ENCODE results near the gene TCF3.

TCF3 gene

DNA sequence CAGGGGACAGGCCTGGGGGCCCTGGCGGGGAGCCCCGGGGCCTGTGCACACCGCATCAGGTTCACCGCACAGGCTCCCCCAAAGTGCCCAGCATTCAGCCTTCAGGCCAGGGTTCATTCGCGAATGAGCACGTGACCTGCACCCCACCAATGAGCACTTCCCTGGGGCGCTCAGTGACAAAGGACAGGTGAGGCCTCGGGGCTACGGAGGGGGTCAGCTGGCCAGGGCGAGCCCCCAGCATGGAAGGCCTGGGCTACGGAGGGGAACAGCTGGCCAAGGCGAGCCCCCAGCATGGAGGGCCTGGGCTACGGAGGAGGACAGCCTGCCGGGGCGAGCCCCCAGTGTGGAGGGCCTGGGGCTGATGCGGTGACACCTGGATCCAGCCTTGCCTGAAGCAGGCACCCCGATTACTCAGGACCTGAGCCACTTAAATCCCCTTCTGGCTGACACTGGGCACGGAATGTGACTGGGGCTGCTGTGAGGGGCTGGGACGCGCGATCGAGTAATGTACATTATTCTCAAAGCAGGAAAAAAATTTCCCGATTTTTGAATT, 23.1 kb downstream of the TCF3 start:
- no peak for DNase-seq

- DNase-seq, result no peak
These were observed 25.2 kb downstream of the TCF3 start for GRCh38 chr19:1627194-1627593.

DNA sequence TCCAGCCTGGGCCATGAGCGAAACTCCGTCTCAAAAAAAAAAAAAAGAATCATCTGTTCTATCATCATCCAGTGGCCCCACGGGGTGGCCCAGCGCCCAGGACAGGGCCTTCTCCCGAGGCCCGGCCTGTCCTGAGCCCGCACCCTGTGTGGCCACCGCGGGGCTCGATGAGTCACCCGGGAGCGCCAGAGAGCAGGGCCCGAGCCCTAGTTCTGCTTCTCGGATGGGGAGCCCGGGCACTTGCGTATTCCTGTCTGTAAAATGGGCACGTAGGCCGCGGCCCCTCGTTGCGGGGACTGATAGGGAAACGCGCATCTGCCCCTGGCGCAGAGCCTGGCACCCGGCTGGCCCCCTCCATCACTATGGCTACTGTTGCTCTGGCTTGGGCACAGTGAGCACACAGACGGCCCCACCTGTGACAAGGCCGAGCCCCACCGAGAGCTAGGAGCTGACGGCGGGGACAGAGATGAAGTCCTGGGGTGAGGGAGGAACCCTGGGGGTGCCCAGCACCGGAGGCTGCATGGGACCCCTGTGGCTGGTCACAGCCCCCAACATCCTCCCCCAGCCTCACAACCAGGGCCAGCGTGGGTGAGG, 25.9 kb downstream of the TCF3 start:
- no peak for DNase-seq

- no peak for DNase-seq
These were observed 28.0 kb downstream of the TCF3 start for GRCh38 chr19:1624458-1624857.

DNA sequence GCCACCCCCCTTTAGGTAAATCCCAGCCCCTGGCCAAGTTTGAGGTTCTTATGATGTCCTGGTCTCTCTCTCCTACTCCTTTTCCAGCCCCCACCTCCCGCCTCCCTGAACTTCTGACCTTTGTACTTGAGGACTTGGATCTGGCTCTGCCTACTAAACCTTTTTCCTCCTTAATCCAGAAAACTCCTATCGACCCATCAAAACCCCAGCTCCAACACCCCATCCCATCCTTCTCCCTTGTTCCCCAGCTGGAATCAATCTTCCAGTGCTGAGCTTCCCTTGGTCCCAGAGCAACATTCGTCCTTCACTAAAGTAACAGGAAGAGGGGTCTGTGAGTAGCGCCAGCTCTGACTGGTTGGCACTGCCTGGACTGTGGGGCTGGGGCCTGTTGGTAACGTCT, 29.9 kb downstream of the TCF3 start:
- no peak for DNase-seq

DNA sequence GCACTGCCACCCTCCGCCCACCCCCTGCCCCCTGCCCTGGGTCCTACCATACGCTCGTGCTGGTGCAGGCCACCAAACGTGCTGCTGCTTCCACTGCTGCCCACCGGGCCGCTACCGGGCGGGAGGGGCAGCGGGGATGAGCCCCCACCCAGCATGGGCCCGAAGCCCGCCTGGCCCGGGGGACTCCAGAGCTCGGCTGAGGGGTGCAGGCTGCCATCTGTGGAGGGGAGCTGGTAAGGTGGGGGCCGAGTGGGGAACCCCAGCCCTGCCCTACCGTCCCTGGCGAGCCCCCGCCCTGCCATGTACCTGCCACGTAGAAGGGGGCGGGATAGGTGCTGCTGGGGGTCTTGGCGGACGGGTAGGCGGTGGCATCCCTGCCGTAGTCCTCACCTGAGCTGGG, 30.4 kb downstream of the TCF3 start:
- DNase-seq, result no peak

DNA sequence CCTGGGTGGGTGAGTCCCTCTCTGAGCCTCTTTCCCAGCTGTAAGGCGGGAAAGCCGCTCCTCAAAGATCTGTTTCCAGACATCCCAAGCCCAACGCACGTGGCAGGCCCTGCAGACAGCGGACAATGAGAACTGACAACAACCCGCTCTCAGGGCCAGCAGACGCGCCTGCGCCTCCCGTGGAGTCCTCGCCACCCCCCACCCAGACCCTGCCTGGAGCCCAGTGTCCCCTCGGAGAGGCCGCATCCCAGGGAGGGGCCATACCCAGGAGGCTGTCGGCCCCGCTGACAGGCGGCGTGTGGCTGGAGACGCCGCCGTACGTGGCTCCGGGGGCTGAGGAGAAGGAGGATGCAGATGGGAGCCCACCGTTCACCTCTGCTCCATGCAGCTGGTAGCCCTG, 30.8 kb downstream of the TCF3 start:
- DNase-seq, result no peak

DNA sequence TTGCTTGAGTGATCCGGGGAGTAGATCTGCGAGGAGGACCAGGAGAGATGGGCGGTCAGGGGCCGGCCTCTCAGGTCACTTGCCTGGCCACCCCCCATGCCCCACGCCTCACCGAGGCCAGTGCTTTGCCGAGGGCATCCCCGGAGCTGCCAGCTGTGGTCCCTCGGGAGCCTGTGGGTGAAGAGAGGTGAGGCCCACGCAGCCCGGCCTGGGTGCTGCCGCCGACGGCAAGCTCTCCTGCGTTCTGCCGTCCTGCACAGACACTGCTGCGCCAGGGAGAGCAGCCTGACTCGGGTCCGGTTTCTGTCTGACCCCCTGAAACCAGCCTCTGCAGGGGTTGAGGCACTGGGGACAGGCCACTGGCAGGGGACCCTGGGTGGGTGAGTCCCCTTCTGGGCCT, 31.4 kb downstream of the TCF3 start:
- no peak for DNase-seq

DNA sequence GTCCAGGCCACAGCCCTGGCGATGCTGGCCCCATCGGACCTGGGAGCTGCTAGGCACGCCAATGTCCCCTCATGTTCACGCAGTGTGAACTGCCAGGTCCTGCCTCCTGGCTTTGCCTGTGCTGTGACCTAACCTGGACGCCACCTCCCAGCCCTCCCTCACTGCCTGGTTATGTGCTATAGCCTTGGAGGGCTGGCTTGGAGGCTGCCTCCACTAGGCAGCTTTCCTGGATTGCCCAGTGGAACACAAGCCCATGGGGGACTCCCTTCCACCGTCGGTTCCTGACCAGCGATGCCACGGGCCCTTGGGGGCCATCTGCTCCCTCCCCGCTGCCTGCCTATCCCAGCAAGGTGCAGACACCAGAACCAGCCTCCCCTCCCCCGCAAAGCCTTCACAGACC, 31.9 kb downstream of the TCF3 start:
- DNase-seq, result no peak

- no peak for DNase-seq
These were observed 32.7 kb downstream of the TCF3 start for GRCh38 chr19:1619703-1620102.

GRCh38 chr19:1619094-1619439, 33.3 kb downstream of the TCF3 start:
- no peak for DNase-seq

- DNase-seq, result no peak
These were observed 34.0 kb downstream of the TCF3 start for GRCh38 chr19:1618157-1619093.

GRCh38 chr19:1616875-1617274, 35.5 kb downstream of the TCF3 start:
- no peak for DNase-seq

DNA sequence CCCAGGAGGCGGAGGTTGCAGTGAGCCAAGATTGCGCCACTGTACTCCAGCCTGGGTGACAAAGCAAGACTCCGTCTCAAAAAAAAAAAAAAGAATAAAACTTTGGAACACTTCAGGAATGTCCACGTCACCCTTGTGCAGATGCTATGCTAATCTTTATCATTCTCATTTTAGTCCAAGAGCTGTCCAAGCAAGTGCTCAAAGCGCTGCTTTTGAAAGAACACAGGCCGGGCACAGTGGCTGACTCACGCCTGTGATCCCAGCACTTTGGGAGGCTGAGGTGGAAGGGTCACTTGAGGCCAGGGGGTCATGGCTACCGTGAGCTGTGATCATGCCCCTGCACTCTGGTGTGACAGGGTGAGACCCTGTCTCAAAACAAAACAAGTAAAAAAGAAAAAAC, 36.0 kb downstream of the TCF3 start:
- DNase-seq, result no peak

DNA sequence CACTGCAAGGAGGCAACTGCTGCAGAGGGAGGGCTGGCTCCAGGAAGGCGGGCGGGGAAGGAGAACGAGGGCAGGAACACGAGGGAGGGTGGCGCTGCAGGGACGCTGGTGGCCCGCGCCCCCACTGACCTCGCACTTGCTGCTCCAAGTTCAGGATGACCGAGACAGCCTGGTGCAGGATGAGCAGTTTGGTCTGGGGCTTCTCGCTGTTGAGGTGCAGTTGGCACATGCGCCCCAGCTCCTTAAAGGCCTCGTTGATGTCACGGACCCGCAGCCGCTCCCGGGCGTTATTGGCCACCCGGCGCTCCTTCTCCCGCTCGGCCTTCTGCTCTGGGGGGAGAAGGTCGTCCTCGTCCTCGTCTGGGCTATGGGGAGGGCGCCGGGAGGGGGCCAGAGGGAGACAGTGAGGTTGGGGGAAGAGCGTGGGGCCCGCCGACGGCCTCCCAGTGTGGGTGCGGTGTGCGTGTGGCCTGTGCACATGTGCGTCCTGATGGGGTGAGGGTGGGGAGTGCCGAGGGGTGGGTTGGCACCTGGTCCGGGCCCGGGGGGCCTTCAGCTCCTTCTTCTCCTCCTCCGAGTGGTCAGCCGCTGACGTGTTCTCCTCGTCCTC, 37.2 kb downstream of the TCF3 start:
- no peak for DNase-seq

GRCh38 chr19:1613808-1614570, 38.4 kb downstream of the TCF3 start:
- no peak for DNase-seq

GRCh38 chr19:1613146-1613545, 39.3 kb downstream of the TCF3 start:
- no peak for DNase-seq

DNA sequence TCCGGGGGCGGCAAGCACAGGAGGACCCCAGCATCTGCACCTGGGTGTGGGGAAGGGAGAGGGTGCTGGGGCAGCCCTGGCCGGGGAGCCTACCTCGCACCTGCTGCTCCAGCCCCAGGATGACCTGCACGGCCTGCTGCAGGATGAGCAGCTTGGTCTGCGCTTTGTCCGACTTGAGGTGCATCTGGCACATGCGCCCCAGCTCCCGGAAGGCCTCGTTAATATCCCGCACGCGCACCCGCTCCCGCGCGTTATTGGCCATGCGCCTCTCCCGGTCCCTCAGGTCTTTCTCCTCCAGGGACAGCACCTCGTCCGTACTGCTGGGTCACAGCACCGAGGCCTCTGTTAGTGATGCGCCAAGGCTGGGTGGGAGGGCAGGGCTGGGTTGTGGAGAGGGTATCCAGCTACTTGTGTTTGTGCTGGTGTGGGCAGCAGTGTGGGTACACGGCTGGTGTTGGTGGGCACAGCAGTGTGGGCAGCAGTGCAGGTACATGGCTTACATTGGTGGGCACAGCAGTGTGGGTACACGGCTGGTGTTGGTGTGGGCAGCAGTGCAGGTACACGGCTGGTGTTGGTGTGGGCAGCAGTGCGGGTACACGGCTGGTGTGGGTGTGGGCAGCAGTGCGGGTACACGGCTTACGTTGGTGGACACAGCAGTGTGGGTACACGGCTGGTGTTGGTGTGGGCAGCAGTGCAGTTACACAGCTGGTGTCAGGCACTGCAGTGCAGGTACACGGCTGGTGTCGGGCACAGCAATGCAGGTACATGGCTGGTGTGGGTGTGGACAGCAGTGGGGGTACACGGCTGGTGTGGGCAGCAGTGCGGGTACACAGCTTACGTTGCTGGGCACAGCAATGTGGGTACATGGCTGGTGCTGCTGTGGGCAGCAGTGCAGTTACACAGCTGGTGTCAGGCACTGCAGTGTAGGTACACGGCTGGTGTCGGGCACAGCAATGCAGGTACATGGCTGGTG, 40.0 kb downstream of the TCF3 start:
- no peak for DNase-seq

DNA sequence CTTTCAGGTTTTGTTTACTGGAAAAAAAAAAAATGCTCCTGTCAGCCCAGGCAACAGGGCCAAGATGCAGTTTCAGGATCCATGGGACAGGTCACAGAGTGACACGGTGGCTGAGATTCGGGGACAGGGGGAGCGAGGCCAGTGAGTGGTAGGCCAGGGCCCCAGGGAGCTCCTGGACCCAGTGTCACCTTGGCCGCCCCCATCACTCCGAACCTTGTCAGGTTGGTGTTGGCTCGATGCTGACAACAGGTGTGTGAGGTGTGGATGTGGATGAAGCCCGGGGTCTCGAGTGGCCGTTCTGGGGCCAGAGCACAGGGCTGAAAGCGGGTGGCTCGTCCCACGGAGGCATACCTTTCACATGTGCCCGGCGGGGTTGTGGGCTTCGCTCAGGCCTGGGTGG, 41.1 kb downstream of the TCF3 start:
- no peak for DNase-seq

- no peak for DNase-seq
These were observed 41.8 kb downstream of the TCF3 start for GRCh38 chr19:1610579-1610978.

DNA sequence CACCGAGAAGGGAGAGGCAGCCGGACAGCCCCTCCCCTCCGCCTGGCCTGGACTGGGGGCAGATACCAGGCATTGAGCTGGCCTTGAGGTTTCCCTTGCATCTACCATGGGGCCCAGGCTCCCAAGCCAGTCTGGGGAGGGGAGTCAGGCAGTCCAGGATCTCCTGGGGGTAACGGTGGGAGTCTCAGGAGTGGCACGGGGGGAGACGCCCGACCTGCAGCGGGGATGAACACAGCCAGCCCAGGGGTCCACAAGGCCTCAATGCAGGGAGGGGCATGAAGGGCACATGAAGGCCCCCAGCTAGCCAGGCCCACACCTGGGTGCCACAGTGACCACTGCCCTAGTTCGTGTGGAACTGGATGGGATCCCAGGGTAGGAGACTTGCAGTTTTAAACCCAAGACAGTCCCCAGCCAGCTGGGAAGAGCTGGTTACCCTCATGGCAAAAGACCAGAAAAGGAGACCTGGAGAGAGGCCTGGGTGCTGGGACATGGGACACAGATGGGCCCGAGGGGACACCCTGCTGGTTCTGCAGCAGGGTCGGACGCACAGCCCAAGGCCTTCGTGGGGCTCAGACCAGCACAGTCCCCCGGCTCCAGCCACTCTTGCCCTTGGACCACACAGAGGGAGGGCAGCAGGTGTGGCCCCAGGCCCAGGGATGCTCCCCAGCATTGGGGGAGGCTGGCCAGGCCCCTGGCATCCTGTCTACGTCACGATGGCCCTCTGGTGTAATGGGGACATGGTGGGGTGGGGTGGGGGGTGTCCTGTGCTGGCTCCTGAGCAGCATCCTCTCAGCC, 42.5 kb downstream of the TCF3 start:
- no peak for DNase-seq

All from DMS153 (cell line).